HCT116 (cell line): ENCODE results near the gene PARVA. TPM values are rescaled to one million over a fixed set of nuclear protein-coding genes. Genes with fewer than 3 reads are reported as not detected.

ENCODE experiments used
- ATAC-seq: fragments of 200-7000 bp; cut with Tn5 transposase; 2 replicates; pipeline ENCODE4 v1.9.1; 2020; ENCODE audit warnings: mild to moderate bottlenecking, moderate library complexity
- BruUV-seq: library from RNA; stranded (reverse); fragments of 400-500 nt; replicated peaks from 2 replicates; lab custom pipeline; 2021; lab: Mats Ljungman, UMichigan
- CTCF ChIA-PET: fragments of 300-600 bp; sonication (Branson Sonifier 250); formaldehyde crosslinking; loops from one replicate; lab custom pipeline; 2021; ENCODE audit warnings: antibody characterized with exemption; lab: Charles Lee
- POLR2A ChIA-PET: fragments of 300-600, 350-600 bp; sonication (Branson Sonifier 250); formaldehyde crosslinking; loops from one replicate; lab custom pipeline; 2021; ENCODE audit warnings: antibody characterized with exemption; lab: Charles Lee
- RAD21 ChIA-PET, 2 experiments: fragments of 300-600 bp; sonication (Branson Sonifier 250); formaldehyde crosslinking; loops; one replicate each; lab custom pipeline; 2023; ENCODE audit warnings: low total read pairs in 2 of 2; ENCODE audit not compliant: uncharacterized antibody in 2 of 2, unreplicated experiment in 2 of 2, low non-redundant PET in 1 of 2; lab: Charles Lee
- DNase-seq: peaks from one replicate; pipeline ENCODE4 v3.0.0-alpha.2; 2010; ENCODE audit warnings: low read depth, low spot score
- H2AFZ ChIP-seq: fragments of 200-600 bp; shearing (Covaris generic), sonication (generic); 2 replicates; pipeline ENCODE4 v1.6.1; 2017; ENCODE audit warnings: low read depth, mixed run types, mixed read lengths, antibody characterized with exemption, low read length; ENCODE audit not compliant: poor library complexity, severe bottlenecking
- H3K27ac ChIP-seq: 2 replicates; pipeline ENCODE4 v1.5.1; 2012; ENCODE audit warnings: low read depth, low read length
- H3K27me3 ChIP-seq: fragments of 200-600 bp; sonication (generic); 2 replicates; pipeline ENCODE4 v1.6.1; 2016; ENCODE audit warnings: mixed run types, low read length, mixed read lengths; ENCODE audit not compliant: insufficient read depth
- H3K36me3 ChIP-seq, 2 experiments: fragments of 200-500 bp in 1 of 2; fragments of 200-600 bp in 1 of 2; sonication (Bioruptor generic) in 1 of 2; sonication (generic) in 1 of 2; 2 replicates each; pipeline versions ENCODE4 v1.5.1 to v1.6.1; 2014 to 2016; ENCODE audit warnings: low read length in 2 of 2, inconsistent platforms in 1 of 2, mixed read lengths in 1 of 2, mixed run types in 1 of 2; ENCODE audit not compliant: insufficient read depth in 2 of 2, control insufficient read depth in 1 of 2
- H3K4me1 ChIP-seq, 2 experiments: fragments of 200-600 bp in 1 of 2; sonication (generic) in 1 of 2; 2 replicates each; pipeline versions ENCODE4 v1.5.1 to v1.6.1; 2012 to 2017; ENCODE audit warnings: low read length in 2 of 2, inconsistent platforms in 1 of 2, mild to moderate bottlenecking in 1 of 2, mixed read lengths in 1 of 2, mixed run types in 1 of 2, moderate library complexity in 1 of 2; ENCODE audit not compliant: insufficient read depth in 2 of 2, control insufficient read depth in 1 of 2
- H3K4me2 ChIP-seq: fragments of 200-600 bp; sonication (generic); 2 replicates; pipeline ENCODE4 v1.6.1; 2017; ENCODE audit warnings: mixed run types, low read length, mixed read lengths
- H3K4me3 ChIP-seq, 2 experiments: fragments of 200-600 bp in 1 of 2; sonication (generic) in 1 of 2; replicated peaks in 1 of 2; 2 replicates each; pipeline ENCODE4 v1.5.1; 2011 to 2016; ENCODE audit warnings: low read length in 2 of 2, control low read depth in 1 of 2, low read depth in 1 of 2, mild to moderate bottlenecking in 1 of 2, mixed read lengths in 1 of 2, mixed run types in 1 of 2
- H3K79me2 ChIP-seq: fragments of 200-600 bp; sonication (generic); 2 replicates; pipeline ENCODE4 v1.6.1; 2017; ENCODE audit warnings: mild to moderate bottlenecking, mixed run types, low read length, moderate library complexity, mixed read lengths; ENCODE audit not compliant: insufficient read depth
- H3K9ac ChIP-seq: fragments of 200-600 bp; sonication (generic); 2 replicates; pipeline ENCODE4 v1.6.1; 2016; ENCODE audit warnings: low read length, mixed read lengths
- H3K9me2 ChIP-seq: fragments of 200-600 bp; sonication (generic), shearing (Covaris generic); 2 replicates; pipeline ENCODE4 v1.6.1; 2017; ENCODE audit warnings: mixed run types, mild to moderate bottlenecking, moderate library complexity; ENCODE audit not compliant: insufficient read depth
- H3K9me3 ChIP-seq, 2 experiments: fragments of 200-500 bp in 1 of 2; fragments of 200-600 bp in 1 of 2; sonication (Bioruptor generic) in 1 of 2; sonication (generic) in 1 of 2; 2 replicates each; pipeline ENCODE4 v1.6.1; 2014 to 2017; ENCODE audit warnings: low read length in 2 of 2, mixed read lengths in 2 of 2, inconsistent platforms in 1 of 2, low read depth in 1 of 2, mild to moderate bottlenecking in 1 of 2, mixed run types in 1 of 2, moderate library complexity in 1 of 2; ENCODE audit not compliant: control insufficient read depth in 1 of 2, insufficient read depth in 1 of 2
- H4K20me1 ChIP-seq: fragments of 200-600 bp; sonication (generic), shearing (Covaris generic); 2 replicates; pipeline ENCODE4 v1.6.1; 2017; ENCODE audit warnings: mixed run types, mild to moderate bottlenecking, moderate library complexity; ENCODE audit not compliant: insufficient read depth
- CBX3 ChIP-seq: IDR thresholded peaks from 2 replicates; pipeline ENCODE4 v1.6.1; 2012; ENCODE audit warnings: low read depth
- CEBPB ChIP-seq: IDR thresholded peaks from 2 replicates; pipeline ENCODE4 v1.6.1; 2012; ENCODE audit warnings: low read depth
- EGR1 ChIP-seq: IDR thresholded peaks from 2 replicates; pipeline ENCODE4 v1.6.1; 2012; ENCODE audit warnings: low read depth
- ELF1 ChIP-seq: IDR thresholded peaks from 2 replicates; pipeline ENCODE4 v1.6.1; 2012; ENCODE audit warnings: low read depth, borderline replicate concordance
- EZH2 ChIP-seq: fragments of 200-600 bp; sonication (generic); IDR thresholded peaks from 2 replicates; pipeline ENCODE4 v1.6.1; 2017; ENCODE audit warnings: antibody characterized with exemption, mixed run types
- EZH2phosphoT487 ChIP-seq: fragments of 200-600 bp; IDR thresholded peaks from 2 replicates; pipeline ENCODE4 v1.6.1; 2018; ENCODE audit warnings: antibody characterized with exemption, borderline replicate concordance
- FOSL1 ChIP-seq: IDR thresholded peaks from 2 replicates; pipeline ENCODE4 v1.6.1; 2012; ENCODE audit warnings: low read depth
- JUND ChIP-seq: IDR thresholded peaks from 2 replicates; pipeline ENCODE4 v1.6.1; 2012
- POLR2A ChIP-seq: IDR thresholded peaks from 2 replicates; pipeline ENCODE4 v1.7.0; 2011; ENCODE audit warnings: borderline replicate concordance; ENCODE audit not compliant: insufficient read depth, insufficient read length; ENCODE audit errors: extremely low read depth
- POLR2AphosphoS5 ChIP-seq: IDR thresholded peaks from 2 replicates; pipeline ENCODE4 v1.6.1; 2011; ENCODE audit warnings: mild to moderate bottlenecking, low read depth, low read length, moderate library complexity
- RAD21 ChIP-seq: IDR thresholded peaks from 2 replicates; pipeline ENCODE4 v1.6.1; 2012; ENCODE audit warnings: low read depth, mild to moderate bottlenecking
- SIN3A ChIP-seq: IDR thresholded peaks from 2 replicates; pipeline ENCODE4 v1.6.1; 2012; ENCODE audit warnings: low read depth
- SP1 ChIP-seq: IDR thresholded peaks from 2 replicates; pipeline ENCODE4 v1.6.1; 2012; ENCODE audit warnings: low read depth
- TCF7L2 ChIP-seq: IDR thresholded peaks from 2 replicates; pipeline ENCODE4 v1.7.0; 2011; ENCODE audit warnings: borderline replicate concordance, inconsistent platforms; ENCODE audit not compliant: insufficient read depth, insufficient read length; ENCODE audit errors: extremely low read depth
- YY1 ChIP-seq: IDR thresholded peaks from 2 replicates; pipeline ENCODE4 v1.6.1; 2011; ENCODE audit warnings: low read length, low read depth, moderate library complexity, mild to moderate bottlenecking; ENCODE audit not compliant: insufficient replicate concordance; ENCODE audit errors: extremely low read depth
- ZFX ChIP-seq: fragments of 450-650 bp; IDR thresholded peaks from 2 replicates; pipeline ENCODE4 v1.6.1; 2017
- intact Hi-C: fragments of 100-400 bp; cut with micrococcal nuclease; formaldehyde crosslinking; loops from 2 replicates; pipeline ENCODE4 v1.10.0; 2022
- total RNA-seq: library from RNA; stranded (reverse); gene quantifications from one replicate; pipeline ENCODE4 v1.2.1, GENCODE V29; 2021; ENCODE audit not compliant: unreplicated experiment
- TF ChIP-seq, protein P1 (sequence below), 3 experiments: fragments of 200-600 bp in 1 of 3; sonication (generic) in 1 of 3; IDR thresholded peaks in 2 of 3; conservative IDR thresholded peaks in 1 of 3; 2 replicates each; pipeline ENCODE4 v1.5.1; 2012 to 2017; ENCODE audit warnings: low read depth in 2 of 3, low read length in 2 of 3, antibody characterized with exemption in 1 of 3, borderline replicate concordance in 1 of 3, control low read depth in 1 of 3, mild to moderate bottlenecking in 1 of 3, mixed read lengths in 1 of 3, mixed run types in 1 of 3, moderate library complexity in 1 of 3; ENCODE audit not compliant: insufficient read depth in 1 of 3
- TF ChIP-seq, protein P2 (sequence below): IDR thresholded peaks from 2 replicates; pipeline ENCODE4 v1.6.1; 2012
- TF ChIP-seq, protein P3 (sequence below): IDR thresholded peaks from 2 replicates; pipeline ENCODE4 v1.6.1; 2012; ENCODE audit warnings: low read depth

The PARVA gene
- total RNA-seq, 1 experiment from 2014 or later, result 18.4 TPM

DNA sequence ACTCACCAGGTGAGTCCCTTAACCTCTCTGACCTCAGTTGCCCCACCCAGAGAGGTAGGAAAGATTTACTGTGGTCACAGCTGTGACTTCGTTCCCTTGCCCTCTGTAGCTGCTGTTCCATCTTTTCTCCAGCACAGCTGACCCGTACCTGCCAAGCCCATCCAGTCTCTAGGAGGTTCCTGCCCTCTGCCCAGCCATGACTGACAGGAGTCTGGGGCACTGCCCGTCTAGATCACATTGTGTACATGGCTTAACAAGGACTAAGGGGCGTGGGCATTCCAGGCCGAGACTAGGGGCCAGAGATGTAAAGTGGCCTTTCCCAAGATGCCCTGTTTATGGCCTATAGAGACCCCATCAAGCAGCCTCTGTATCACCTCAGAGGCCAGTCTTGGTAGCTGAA, 132.0 kb downstream of the PARVA start:
- RAD21 ChIA-PET, result no interaction called here

More for the DNA sequence above, 132.0 kb downstream of the PARVA start:
- Histone ChIP-seq H3K4me3 (no peak overlapping the region), H3K9me2 (no peaks in the 10 kb centered on the region), H3K27ac (no peak overlapping the region), H3K4me1 (peaks cover 0 to 6% of the 10 kb centered on the region in 2 experiments; a peak in 1 of 4 replicates), H3K36me3 (no peaks in the 10 kb centered on the region), H3K4me2 (peak overlapping the region; percentile 25; the same call in 1 of the 2 replicates), H4K20me1 (no peaks in the 10 kb centered on the region), H3K79me2 (no peaks in the 10 kb centered on the region), H3K9ac (no peak overlapping the region), H2AFZ (no peak overlapping the region), H3K27me3 (no peaks in the 10 kb centered on the region), H3K9me3 (no peaks in the 10 kb centered on the region)
- no peak for TF ChIP-seq EZH2phosphoT487
- no peak for TF ChIP-seq YY1
- TF ChIP-seq CEBPB, result no peak
- no peak for TF ChIP-seq ELF1
- no peak for TF ChIP-seq ZFX
- no peak for TF ChIP-seq EGR1
- TF ChIP-seq SP1, result no peak
- TF ChIP-seq, protein P1, sequence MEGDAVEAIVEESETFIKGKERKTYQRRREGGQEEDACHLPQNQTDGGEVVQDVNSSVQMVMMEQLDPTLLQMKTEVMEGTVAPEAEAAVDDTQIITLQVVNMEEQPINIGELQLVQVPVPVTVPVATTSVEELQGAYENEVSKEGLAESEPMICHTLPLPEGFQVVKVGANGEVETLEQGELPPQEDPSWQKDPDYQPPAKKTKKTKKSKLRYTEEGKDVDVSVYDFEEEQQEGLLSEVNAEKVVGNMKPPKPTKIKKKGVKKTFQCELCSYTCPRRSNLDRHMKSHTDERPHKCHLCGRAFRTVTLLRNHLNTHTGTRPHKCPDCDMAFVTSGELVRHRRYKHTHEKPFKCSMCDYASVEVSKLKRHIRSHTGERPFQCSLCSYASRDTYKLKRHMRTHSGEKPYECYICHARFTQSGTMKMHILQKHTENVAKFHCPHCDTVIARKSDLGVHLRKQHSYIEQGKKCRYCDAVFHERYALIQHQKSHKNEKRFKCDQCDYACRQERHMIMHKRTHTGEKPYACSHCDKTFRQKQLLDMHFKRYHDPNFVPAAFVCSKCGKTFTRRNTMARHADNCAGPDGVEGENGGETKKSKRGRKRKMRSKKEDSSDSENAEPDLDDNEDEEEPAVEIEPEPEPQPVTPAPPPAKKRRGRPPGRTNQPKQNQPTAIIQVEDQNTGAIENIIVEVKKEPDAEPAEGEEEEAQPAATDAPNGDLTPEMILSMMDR (IDR thresholded peaks at IDR 0.05 in 2 of 3, conservative IDR thresholded peaks at IDR 0.05 in 1 of 3; ENCODE audit: borderline replicate concordance in 1 of 3, insufficient read depth in 1 of 3, low read depth in 2 of 3, low read length in 2 of 3), result no peak
- no peak for TF ChIP-seq EZH2
- TF ChIP-seq POLR2A, result no peak
- TF ChIP-seq JUND, result no peak
- no peak for TF ChIP-seq SIN3A
- no peak for TF ChIP-seq CBX3
- no peak for TF ChIP-seq FOSL1
- no peak for TF ChIP-seq POLR2AphosphoS5
- TF ChIP-seq, protein P2, sequence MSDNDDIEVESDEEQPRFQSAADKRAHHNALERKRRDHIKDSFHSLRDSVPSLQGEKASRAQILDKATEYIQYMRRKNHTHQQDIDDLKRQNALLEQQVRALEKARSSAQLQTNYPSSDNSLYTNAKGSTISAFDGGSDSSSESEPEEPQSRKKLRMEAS, result no peak
- no peak for TF ChIP-seq RAD21
- TF ChIP-seq, protein P3, sequence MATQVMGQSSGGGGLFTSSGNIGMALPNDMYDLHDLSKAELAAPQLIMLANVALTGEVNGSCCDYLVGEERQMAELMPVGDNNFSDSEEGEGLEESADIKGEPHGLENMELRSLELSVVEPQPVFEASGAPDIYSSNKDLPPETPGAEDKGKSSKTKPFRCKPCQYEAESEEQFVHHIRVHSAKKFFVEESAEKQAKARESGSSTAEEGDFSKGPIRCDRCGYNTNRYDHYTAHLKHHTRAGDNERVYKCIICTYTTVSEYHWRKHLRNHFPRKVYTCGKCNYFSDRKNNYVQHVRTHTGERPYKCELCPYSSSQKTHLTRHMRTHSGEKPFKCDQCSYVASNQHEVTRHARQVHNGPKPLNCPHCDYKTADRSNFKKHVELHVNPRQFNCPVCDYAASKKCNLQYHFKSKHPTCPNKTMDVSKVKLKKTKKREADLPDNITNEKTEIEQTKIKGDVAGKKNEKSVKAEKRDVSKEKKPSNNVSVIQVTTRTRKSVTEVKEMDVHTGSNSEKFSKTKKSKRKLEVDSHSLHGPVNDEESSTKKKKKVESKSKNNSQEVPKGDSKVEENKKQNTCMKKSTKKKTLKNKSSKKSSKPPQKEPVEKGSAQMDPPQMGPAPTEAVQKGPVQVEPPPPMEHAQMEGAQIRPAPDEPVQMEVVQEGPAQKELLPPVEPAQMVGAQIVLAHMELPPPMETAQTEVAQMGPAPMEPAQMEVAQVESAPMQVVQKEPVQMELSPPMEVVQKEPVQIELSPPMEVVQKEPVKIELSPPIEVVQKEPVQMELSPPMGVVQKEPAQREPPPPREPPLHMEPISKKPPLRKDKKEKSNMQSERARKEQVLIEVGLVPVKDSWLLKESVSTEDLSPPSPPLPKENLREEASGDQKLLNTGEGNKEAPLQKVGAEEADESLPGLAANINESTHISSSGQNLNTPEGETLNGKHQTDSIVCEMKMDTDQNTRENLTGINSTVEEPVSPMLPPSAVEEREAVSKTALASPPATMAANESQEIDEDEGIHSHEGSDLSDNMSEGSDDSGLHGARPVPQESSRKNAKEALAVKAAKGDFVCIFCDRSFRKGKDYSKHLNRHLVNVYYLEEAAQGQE, result no peak
- no peak for TF ChIP-seq TCF7L2
- ATAC-seq, result no peak
- no TSS peak for BruUV-seq
- CTCF ChIA-PET, result no interaction called here
- no peak for DNase-seq
- intact Hi-C loops, result no loop called here
- POLR2A ChIA-PET, result no interaction called here
